GM18511 (cell line): ENCODE data around the gene MTREX.

ENCODE experiments used
- ATAC-seq: cut with Tn5 transposase; IDR thresholded peaks from one replicate; pipeline ENCODE4 v1.9.1; 2021; ENCODE audit warnings: mild to moderate bottlenecking, moderate library complexity; ENCODE audit not compliant: unreplicated experiment

The MTREX gene

GRCh38 chr5:55372130-55372925 lies 64.5 kb downstream of the MTREX start:
- ATAC-seq, result no peak

GRCh38 chr5:55377810-55378209 lies 70.0 kb downstream of the MTREX start:
- no peak for ATAC-seq

- no peak for ATAC-seq
Measured at GRCh38 chr5:55383254-55383653, 75.5 kb downstream of the MTREX start.

GRCh38 chr5:55384072-55384471 lies 76.3 kb downstream of the MTREX start:
- ATAC-seq, result no peak

GRCh38 chr5:55385227-55385626 lies 77.4 kb downstream of the MTREX start:
- no peak for ATAC-seq

- ATAC-seq, result no peak
Measured at GRCh38 chr5:55385846-55386245, 78.1 kb downstream of the MTREX start.

GRCh38 chr5:55386356-55386755 lies 78.6 kb downstream of the MTREX start:
- no peak for ATAC-seq

- ATAC-seq, result no peak
Measured at GRCh38 chr5:55387865-55388264, 80.1 kb downstream of the MTREX start.

- no peak for ATAC-seq
Measured at GRCh38 chr5:55391707-55392106, 83.9 kb downstream of the MTREX start.

GRCh38 chr5:55392669-55393068 lies 84.9 kb downstream of the MTREX start:
- no peak for ATAC-seq

GRCh38 chr5:55393501-55394175 lies 85.8 kb downstream of the MTREX start:
- no peak for ATAC-seq

GRCh38 chr5:55402199-55402598 lies 94.4 kb downstream of the MTREX start:
- no peak for ATAC-seq

GRCh38 chr5:55406292-55406691 lies 98.5 kb downstream of the MTREX start:
- no peak for ATAC-seq

- ATAC-seq, result no peak
Measured at GRCh38 chr5:55407059-55407684, 99.4 kb downstream of the MTREX start.

GRCh38 chr5:55407984-55408383 lies 100.2 kb downstream of the MTREX start:
- no peak for ATAC-seq

- no peak for ATAC-seq
Measured at GRCh38 chr5:55409775-55410174, 102.0 kb downstream of the MTREX start.

- no peak for ATAC-seq
Measured at GRCh38 chr5:55410845-55411244, 103.1 kb downstream of the MTREX start.

GRCh38 chr5:55411876-55412275 lies 104.1 kb downstream of the MTREX start:
- no peak for ATAC-seq

GRCh38 chr5:55413644-55414043 lies 105.9 kb downstream of the MTREX start:
- ATAC-seq, result no peak

- ATAC-seq, result no peak
Measured at GRCh38 chr5:55415071-55415470, 107.3 kb downstream of the MTREX start.

- ATAC-seq, result no peak
Measured at GRCh38 chr5:55416306-55416705, 108.5 kb downstream of the MTREX start.
